ENCODE data around the gene AFAP1.

AFAP1 gene

GRCh38 chr4:7867191-7867590 lies 72.5 kb downstream of the AFAP1 start:
- DNase-seq (ENCODE audit: low read depth in 2 of 3, low spot score in 2 of 3), result no peak

- no peak for DNase-seq (ENCODE audit: low read depth in 2 of 3, low spot score in 2 of 3)
These were observed 74.1 kb downstream of the AFAP1 start for GRCh38 chr4:7865533-7865932.

- DNase-seq (ENCODE audit: low read depth in 2 of 3, low spot score in 2 of 3), result no peak
These were observed 75.0 kb downstream of the AFAP1 start for GRCh38 chr4:7864685-7865084.

- no peak for DNase-seq (ENCODE audit: low read depth in 2 of 3, low spot score in 2 of 3)
These were observed 75.6 kb downstream of the AFAP1 start for GRCh38 chr4:7863911-7864681.

- DNase-seq (ENCODE audit: low read depth in 2 of 3, low spot score in 2 of 3), result no peak
These were observed 77.0 kb downstream of the AFAP1 start for GRCh38 chr4:7862561-7863192.

- no peak for DNase-seq (ENCODE audit: low read depth in 2 of 3, low spot score in 2 of 3)
These were observed 78.2 kb downstream of the AFAP1 start for GRCh38 chr4:7861440-7861881.

- no peak for DNase-seq (ENCODE audit: low read depth in 2 of 3, low spot score in 2 of 3)
These were observed 79.0 kb downstream of the AFAP1 start for GRCh38 chr4:7860600-7861163.

- no peak for DNase-seq (ENCODE audit: low read depth in 2 of 3, low spot score in 2 of 3)
These were observed 80.3 kb downstream of the AFAP1 start for GRCh38 chr4:7859326-7859725.

- DNase-seq (ENCODE audit: low read depth in 2 of 3, low spot score in 2 of 3), result no peak
These were observed 81.2 kb downstream of the AFAP1 start for GRCh38 chr4:7858498-7858897.

GRCh38 chr4:7857993-7858392 lies 81.7 kb downstream of the AFAP1 start:
- DNase-seq (ENCODE audit: low read depth in 2 of 3, low spot score in 2 of 3), result no peak

GRCh38 chr4:7857238-7857701 lies 82.4 kb downstream of the AFAP1 start:
- DNase-seq (ENCODE audit: low read depth in 2 of 3, low spot score in 2 of 3), result no peak

GRCh38 chr4:7855731-7856130 lies 83.9 kb downstream of the AFAP1 start:
- DNase-seq (ENCODE audit: low read depth in 2 of 3, low spot score in 2 of 3), result no peak

GRCh38 chr4:7854697-7855370 lies 84.8 kb downstream of the AFAP1 start:
- DNase-seq (ENCODE audit: low read depth in 2 of 3, low spot score in 2 of 3), result no peak

GRCh38 chr4:7854216-7854615 lies 85.4 kb downstream of the AFAP1 start:
- no peak for DNase-seq (ENCODE audit: low read depth in 2 of 3, low spot score in 2 of 3)

GRCh38 chr4:7853271-7853670 lies 86.4 kb downstream of the AFAP1 start:
- no peak for DNase-seq (ENCODE audit: low read depth in 2 of 3, low spot score in 2 of 3)

GRCh38 chr4:7852568-7853185 lies 87.0 kb downstream of the AFAP1 start:
- no peak for DNase-seq (ENCODE audit: low read depth in 2 of 3, low spot score in 2 of 3)

- no peak for DNase-seq (ENCODE audit: low read depth in 2 of 3, low spot score in 2 of 3)
These were observed 89.2 kb downstream of the AFAP1 start for GRCh38 chr4:7850489-7850888.

GRCh38 chr4:7847206-7847605 lies 92.5 kb downstream of the AFAP1 start:
- DNase-seq (ENCODE audit: low read depth in 2 of 3, low spot score in 2 of 3), result no peak

- no peak for DNase-seq (ENCODE audit: low read depth in 2 of 3, low spot score in 2 of 3)
These were observed 94.0 kb downstream of the AFAP1 start for GRCh38 chr4:7845493-7846128.

- DNase-seq (ENCODE audit: low read depth in 2 of 3, low spot score in 2 of 3), result no peak
These were observed 95.1 kb downstream of the AFAP1 start for GRCh38 chr4:7844594-7844991.

All from activated CD8-positive, alpha-beta memory T cell treated with anti-CD3 and anti-CD28 coated beads for 48 hours (primary cell).